ENCODE results near the gene SBF2.

SBF2 gene

GRCh38 chr11:9858218-9858617, 435.8 kb downstream of the SBF2 start:
- Histone ChIP-seq H3K4me3 (ENCODE audit: low read length) (no peak overlapping the region), H3K9me3 (ENCODE audit: low read length) (no peaks in the 10 kb centered on the region), H3K27me3 (ENCODE audit: insufficient read depth, low read length) (no peaks in the 10 kb centered on the region), H2AFZ (ENCODE audit: low read depth, low read length) (no peak overlapping the region), H3K36me3 (ENCODE audit: insufficient read depth, low read length) (peaks cover 17% of the 10 kb centered on the region), H3K4me1 (ENCODE audit: insufficient read depth, low read length) (peaks cover 3% of the 10 kb centered on the region)

DNA sequence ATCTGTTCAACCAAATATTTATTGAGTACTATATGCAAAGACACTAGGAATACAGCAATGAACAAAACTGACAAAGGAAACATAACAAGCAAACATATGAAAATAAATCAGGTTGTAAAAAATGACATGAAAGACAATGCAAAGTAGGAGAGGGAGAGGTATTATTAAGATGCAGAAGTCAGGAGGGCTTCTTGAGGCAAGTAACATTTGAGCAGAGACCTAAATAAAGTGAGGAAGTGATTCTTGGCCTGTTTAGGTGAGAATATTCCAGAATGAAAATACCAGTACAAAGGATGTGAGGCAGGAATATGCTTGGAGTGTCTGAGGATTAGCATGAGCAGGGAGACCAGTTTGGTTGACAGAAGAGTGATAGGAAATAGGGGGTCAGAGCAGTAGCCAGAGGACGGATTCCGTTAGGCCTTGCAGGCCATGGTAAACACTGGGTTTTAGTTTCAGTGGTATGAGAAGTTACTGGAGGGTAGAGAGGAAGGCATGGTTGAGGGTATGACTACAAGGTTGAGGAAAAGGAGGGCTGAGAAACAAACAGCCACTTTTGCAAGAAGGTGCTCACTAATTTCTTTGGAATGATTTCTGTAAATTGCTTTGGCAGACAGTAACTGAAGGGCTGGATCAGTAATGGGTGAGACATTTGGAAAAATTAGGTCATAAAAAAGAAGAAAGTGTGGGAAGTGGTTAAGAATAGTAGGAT, 438.3 kb downstream of the SBF2 start:
- Histone ChIP-seq H3K9me3 (ENCODE audit: low read length) (no peaks in the 10 kb centered on the region), H2AFZ (ENCODE audit: low read depth, low read length) (no peak overlapping the region), H3K36me3 (ENCODE audit: insufficient read depth, low read length) (peaks cover 18% of the 10 kb centered on the region), H3K4me1 (ENCODE audit: insufficient read depth, low read length) (no peaks in the 10 kb centered on the region), H3K4me3 (ENCODE audit: low read length) (no peak overlapping the region), H3K27me3 (ENCODE audit: insufficient read depth, low read length) (no peaks in the 10 kb centered on the region)

- Histone ChIP-seq H3K36me3 (ENCODE audit: insufficient read depth, low read length) (peaks cover 22% of the 10 kb centered on the region), H3K4me3 (ENCODE audit: low read length) (no peak overlapping the region), H3K4me1 (ENCODE audit: insufficient read depth, low read length) (no peaks in the 10 kb centered on the region), H3K27me3 (ENCODE audit: insufficient read depth, low read length) (no peaks in the 10 kb centered on the region), H3K9me3 (ENCODE audit: low read length) (no peaks in the 10 kb centered on the region), H2AFZ (ENCODE audit: low read depth, low read length) (no peak overlapping the region)
Measured at GRCh38 chr11:9853929-9854552, 440.0 kb downstream of the SBF2 start.

DNA sequence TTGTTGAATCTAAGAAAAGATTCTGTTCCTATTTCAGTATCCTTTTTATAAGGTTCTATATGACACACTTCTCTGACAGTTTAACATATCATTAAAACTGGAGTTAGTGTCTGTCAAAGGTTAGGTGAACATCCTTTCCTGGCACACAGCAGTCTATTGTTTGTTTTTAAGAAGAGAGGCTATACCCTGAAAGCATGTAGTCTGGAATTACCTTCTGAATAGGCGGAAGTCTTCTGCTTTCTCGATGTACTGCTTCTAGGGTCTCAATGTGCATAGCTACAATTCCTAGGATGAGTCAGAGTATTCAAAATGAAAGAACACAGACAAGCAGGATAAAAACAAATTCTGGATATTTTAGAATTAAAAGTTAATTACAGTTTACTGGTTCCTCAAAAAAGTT, 441.6 kb downstream of the SBF2 start:
- H3K36me3 ChIP-seq (ENCODE audit: insufficient read depth, low read length): peaks cover 22% of the 10 kb centered on the region
- H3K4me3 ChIP-seq (ENCODE audit: low read length): no peak overlapping the region
- H3K4me1 ChIP-seq (ENCODE audit: insufficient read depth, low read length): no peaks in the 10 kb centered on the region
- no peaks in the 10 kb centered on the region for H3K27me3 ChIP-seq (ENCODE audit: insufficient read depth, low read length)
- H3K9me3 ChIP-seq (ENCODE audit: low read length): no peaks in the 10 kb centered on the region
- H2AFZ ChIP-seq (ENCODE audit: low read depth, low read length): no peak overlapping the region

DNA sequence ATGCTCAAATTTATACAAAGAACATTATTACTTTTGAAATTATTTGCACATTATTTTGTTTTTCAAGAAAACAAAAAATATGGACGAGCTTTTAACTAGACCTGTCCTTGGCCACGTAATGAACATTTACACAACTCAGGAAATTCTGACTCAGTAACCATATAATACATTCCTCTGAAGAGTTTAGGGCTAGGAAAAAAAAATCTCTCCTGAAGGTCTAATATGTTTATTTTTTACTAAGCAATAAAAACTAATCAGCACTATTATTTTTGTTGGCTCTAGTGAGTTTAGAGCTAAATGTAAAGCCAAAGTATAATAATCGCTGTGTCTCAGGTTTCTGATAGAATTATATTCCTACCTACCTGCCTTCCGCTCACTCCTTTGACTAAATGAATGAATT, 442.7 kb downstream of the SBF2 start:
- H3K4me3 ChIP-seq (ENCODE audit: low read length): no peak overlapping the region
- H3K36me3 ChIP-seq (ENCODE audit: insufficient read depth, low read length): peaks cover 28% of the 10 kb centered on the region
- H3K27me3 ChIP-seq (ENCODE audit: insufficient read depth, low read length): no peaks in the 10 kb centered on the region
- no peaks in the 10 kb centered on the region for H3K9me3 ChIP-seq (ENCODE audit: low read length)
- H2AFZ ChIP-seq (ENCODE audit: low read depth, low read length): no peak overlapping the region
- H3K4me1 ChIP-seq (ENCODE audit: insufficient read depth, low read length): no peaks in the 10 kb centered on the region

DNA sequence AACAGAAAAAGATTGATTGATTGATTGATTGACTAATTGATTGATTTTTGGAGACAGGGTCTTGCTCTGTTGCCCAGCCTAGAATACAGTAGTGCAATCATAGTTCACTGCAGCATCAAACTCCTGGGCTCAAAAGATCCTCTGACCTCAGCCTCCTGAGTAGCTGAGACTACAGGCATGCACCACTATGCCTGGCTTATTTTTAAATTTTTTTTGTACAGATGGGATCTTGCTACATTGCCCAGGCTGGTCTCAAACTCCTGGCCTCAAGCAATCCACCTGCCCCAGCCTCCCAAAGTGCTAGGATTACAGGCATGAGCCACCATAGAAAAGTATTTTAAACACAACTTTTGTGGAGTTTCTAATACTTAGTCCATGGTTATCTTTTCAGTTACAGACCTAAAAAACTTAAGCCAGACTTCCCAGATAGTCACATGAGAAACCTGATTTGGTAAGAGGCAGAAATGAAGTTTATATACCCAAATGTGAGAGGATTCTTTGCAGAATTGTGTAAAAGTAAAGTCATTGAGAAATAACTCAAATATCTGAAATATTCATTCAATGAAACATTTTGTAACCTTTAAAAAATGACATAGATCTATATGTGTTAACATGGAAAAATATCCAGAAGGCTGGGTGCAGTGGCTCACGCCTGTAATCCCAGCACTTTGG, 443.7 kb downstream of the SBF2 start:
- no peak overlapping the region for H3K4me3 ChIP-seq (ENCODE audit: low read length)
- peaks cover 26% of the 10 kb centered on the region for H3K36me3 ChIP-seq (ENCODE audit: insufficient read depth, low read length)
- no peaks in the 10 kb centered on the region for H3K9me3 ChIP-seq (ENCODE audit: low read length)
- H3K27me3 ChIP-seq (ENCODE audit: insufficient read depth, low read length): no peaks in the 10 kb centered on the region
- H2AFZ ChIP-seq (ENCODE audit: low read depth, low read length): no peak overlapping the region
- no peaks in the 10 kb centered on the region for H3K4me1 ChIP-seq (ENCODE audit: insufficient read depth, low read length)

GRCh38 chr11:9849389-9849788, 444.6 kb downstream of the SBF2 start:
- Histone ChIP-seq H3K27me3 (ENCODE audit: insufficient read depth, low read length) (no peaks in the 10 kb centered on the region), H3K4me1 (ENCODE audit: insufficient read depth, low read length) (no peaks in the 10 kb centered on the region), H3K9me3 (ENCODE audit: low read length) (no peaks in the 10 kb centered on the region), H3K4me3 (ENCODE audit: low read length) (no peak overlapping the region), H2AFZ (ENCODE audit: low read depth, low read length) (no peak overlapping the region), H3K36me3 (ENCODE audit: insufficient read depth, low read length) (peaks cover 30% of the 10 kb centered on the region)

GRCh38 chr11:9847636-9848035, 446.4 kb downstream of the SBF2 start:
- Histone ChIP-seq H2AFZ (ENCODE audit: low read depth, low read length) (no peak overlapping the region), H3K9me3 (ENCODE audit: low read length) (no peaks in the 10 kb centered on the region), H3K4me3 (ENCODE audit: low read length) (no peak overlapping the region), H3K27me3 (ENCODE audit: insufficient read depth, low read length) (no peaks in the 10 kb centered on the region), H3K4me1 (ENCODE audit: insufficient read depth, low read length) (no peaks in the 10 kb centered on the region), H3K36me3 (ENCODE audit: insufficient read depth, low read length) (peaks cover 28% of the 10 kb centered on the region)

- H2AFZ ChIP-seq (ENCODE audit: low read depth, low read length): no peak overlapping the region
- no peaks in the 10 kb centered on the region for H3K9me3 ChIP-seq (ENCODE audit: low read length)
- peaks cover 34% of the 10 kb centered on the region for H3K36me3 ChIP-seq (ENCODE audit: insufficient read depth, low read length)
- H3K4me3 ChIP-seq (ENCODE audit: low read length): no peak overlapping the region
- no peaks in the 10 kb centered on the region for H3K4me1 ChIP-seq (ENCODE audit: insufficient read depth, low read length)
- H3K27me3 ChIP-seq (ENCODE audit: insufficient read depth, low read length): no peaks in the 10 kb centered on the region
Measured at GRCh38 chr11:9842923-9843322, 451.1 kb downstream of the SBF2 start.

- Histone ChIP-seq H3K4me1 (ENCODE audit: insufficient read depth, low read length) (no peaks in the 10 kb centered on the region), H3K36me3 (ENCODE audit: insufficient read depth, low read length) (peaks cover 20% of the 10 kb centered on the region), H3K9me3 (ENCODE audit: low read length) (no peaks in the 10 kb centered on the region), H3K4me3 (ENCODE audit: low read length) (no peak overlapping the region), H2AFZ (ENCODE audit: low read depth, low read length) (no peak overlapping the region), H3K27me3 (ENCODE audit: insufficient read depth, low read length) (no peaks in the 10 kb centered on the region)
Measured at GRCh38 chr11:9840460-9841004, 453.5 kb downstream of the SBF2 start.

GRCh38 chr11:9839550-9839949, 454.5 kb downstream of the SBF2 start:
- no peaks in the 10 kb centered on the region for H3K27me3 ChIP-seq (ENCODE audit: insufficient read depth, low read length)

DNA sequence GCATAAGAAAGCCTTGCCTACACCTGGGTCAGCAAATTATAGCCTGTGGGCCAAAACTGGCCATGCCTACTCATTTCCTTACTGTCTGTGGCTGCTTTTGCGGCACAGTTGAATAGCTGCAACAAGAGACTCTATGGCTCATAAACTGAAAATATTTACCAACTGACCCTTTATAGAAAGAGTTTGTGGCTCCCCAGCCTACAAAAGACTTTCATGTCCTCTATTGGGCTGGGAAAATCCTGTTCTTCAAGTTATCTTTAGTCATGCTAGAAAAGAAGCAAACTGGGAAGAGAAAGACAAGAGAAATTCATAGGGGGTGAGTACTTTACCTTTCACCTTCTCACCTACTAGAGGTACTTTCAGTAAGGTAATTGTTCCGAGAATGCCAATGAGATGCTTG, 455.1 kb downstream of the SBF2 start:
- Histone ChIP-seq H3K4me1 (ENCODE audit: insufficient read depth, low read length) (no peaks in the 10 kb centered on the region), H2AFZ (ENCODE audit: low read depth, low read length) (no peak overlapping the region)

More at GRCh38 chr11:9839550-9839949, 454.5 kb downstream of the SBF2 start:
- H3K9me3 ChIP-seq (ENCODE audit: low read length): no peaks in the 10 kb centered on the region
- peaks cover 13% of the 10 kb centered on the region for H3K36me3 ChIP-seq (ENCODE audit: insufficient read depth, low read length)
- no peak overlapping the region for H2AFZ ChIP-seq (ENCODE audit: low read depth, low read length)
- no peaks in the 10 kb centered on the region for H3K4me1 ChIP-seq (ENCODE audit: insufficient read depth, low read length)
- H3K4me3 ChIP-seq (ENCODE audit: low read length): no peak overlapping the region

DNA sequence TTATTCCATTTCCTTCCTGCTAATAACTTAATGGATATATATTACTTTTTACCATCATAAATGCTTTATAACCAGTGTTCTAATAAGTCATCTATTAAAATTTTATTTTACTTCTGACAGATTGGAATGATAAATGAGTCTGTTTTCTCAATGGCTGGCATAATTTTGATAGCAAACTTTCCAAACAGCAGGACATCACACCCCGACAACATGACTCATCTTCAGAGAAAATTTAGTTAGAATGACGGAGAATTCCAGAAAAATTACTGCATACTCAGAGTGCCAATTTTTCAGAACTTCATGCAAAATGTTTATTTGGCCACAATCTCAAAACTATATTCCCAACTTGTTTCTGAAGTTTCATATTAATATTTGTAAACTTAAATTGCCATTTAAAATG, 455.8 kb downstream of the SBF2 start:
- Histone ChIP-seq H3K9me3 (ENCODE audit: low read length) (no peaks in the 10 kb centered on the region), H3K36me3 (ENCODE audit: insufficient read depth, low read length) (peaks cover 13% of the 10 kb centered on the region), H3K27me3 (ENCODE audit: insufficient read depth, low read length) (no peaks in the 10 kb centered on the region)

More for the DNA sequence above, 455.1 kb downstream of the SBF2 start:
- H3K9me3 ChIP-seq (ENCODE audit: low read length): no peaks in the 10 kb centered on the region
- H3K36me3 ChIP-seq (ENCODE audit: insufficient read depth, low read length): peaks cover 13% of the 10 kb centered on the region
- no peak overlapping the region for H3K4me3 ChIP-seq (ENCODE audit: low read length)
- H3K27me3 ChIP-seq (ENCODE audit: insufficient read depth, low read length): no peaks in the 10 kb centered on the region

More for the DNA sequence above, 455.8 kb downstream of the SBF2 start:
- Histone ChIP-seq H2AFZ (ENCODE audit: low read depth, low read length) (no peak overlapping the region), H3K4me3 (ENCODE audit: low read length) (no peak overlapping the region), H3K4me1 (ENCODE audit: insufficient read depth, low read length) (no peaks in the 10 kb centered on the region)
